ENCODE results near the gene GAL3ST3. TPM values are rescaled to one million over a fixed set of nuclear protein-coding genes. Genes with fewer than 3 reads are reported as not detected.

The GAL3ST3 gene
- total RNA-seq, 4 donors from 2014 or later: not detected

- no peaks in the 10 kb centered on the region for H3K9me3 ChIP-seq
- intact Hi-C loops (cut with DNase I; ENCODE audit: low total_unique reads) (no loop called here), in situ Hi-C loops (cut with MboI; ENCODE audit: low pct_ligation_motif_present in 1 of 4, low pct_unique_long_range_greater_than_20kb in 1 of 4, low sequenced_read_pairs in 3 of 4) (no loop called here)
- no peak for TF ChIP-seq EP300 (IDR thresholded peaks at IDR 0.05; ENCODE audit: low read depth)
- TF ChIP-seq CTCF (IDR thresholded peaks at IDR 0.05): no peak
- no peak for TF ChIP-seq POLR2A (IDR thresholded peaks at IDR 0.05)
- no peak for TF ChIP-seq POLR2AphosphoS5 (IDR thresholded peaks at IDR 0.05)
- no peak overlapping the region for H3K4me3 ChIP-seq
- H3K27ac ChIP-seq: no peak overlapping the region
- H3K36me3 ChIP-seq: no peaks in the 10 kb centered on the region
- peaks cover 0 to 7% (median 6%) of the 10 kb centered on the region in 4 donors for H3K4me1 ChIP-seq
- 81% methylated on average over 7 of the region's 7 CpGs; no CpG with 5 or more reads in 1 of the 2 donors for WGBS, 2 donors (ENCODE audit: low coverage in 1 of 2)
- no peak for DNase-seq
- peaks cover 35% of the 10 kb centered on the region for H3K27me3 ChIP-seq
Measured at GRCh38 chr11:66015454-66015881, 33.5 kb downstream of the GAL3ST3 start.

- in situ Hi-C loops (cut with MboI; ENCODE audit: low pct_ligation_motif_present in 1 of 4, low pct_unique_long_range_greater_than_20kb in 1 of 4, low sequenced_read_pairs in 3 of 4): no loop called here
- H3K27me3 ChIP-seq: peaks cover 39% of the 10 kb centered on the region
- H3K9me3 ChIP-seq: no peaks in the 10 kb centered on the region
- H3K4me1 ChIP-seq: peaks cover 0 to 7% (median 6%) of the 10 kb centered on the region in 4 donors
- no peak for TF ChIP-seq POLR2A (IDR thresholded peaks at IDR 0.05)
- TF ChIP-seq POLR2AphosphoS5 (IDR thresholded peaks at IDR 0.05): no peak
- no peak for TF ChIP-seq CTCF (IDR thresholded peaks at IDR 0.05)
- no peak for TF ChIP-seq EP300 (IDR thresholded peaks at IDR 0.05; ENCODE audit: low read depth)
- H3K36me3 ChIP-seq: no peaks in the 10 kb centered on the region
- H3K4me3 ChIP-seq: no peak overlapping the region
- no peak for DNase-seq
- no peak overlapping the region for H3K27ac ChIP-seq
- intact Hi-C loops (cut with DNase I; ENCODE audit: low total_unique reads): no loop called here
- 88% methylated on average over 4 of the region's 6 CpGs; no CpG with 5 or more reads in 1 of the 2 donors for WGBS, 2 donors (ENCODE audit: low coverage in 1 of 2)
Measured at GRCh38 chr11:66014804-66015453, 34.0 kb downstream of the GAL3ST3 start.

- DNase-seq: no peak
- no peaks in the 10 kb centered on the region for H3K9me3 ChIP-seq
- peaks cover 0 to 7% (median 6%) of the 10 kb centered on the region in 4 donors for H3K4me1 ChIP-seq
- intact Hi-C loops (cut with DNase I; ENCODE audit: low total_unique reads) (no loop called here), in situ Hi-C loops (cut with MboI; ENCODE audit: low pct_ligation_motif_present in 1 of 4, low pct_unique_long_range_greater_than_20kb in 1 of 4, low sequenced_read_pairs in 3 of 4) (no loop called here)
- no peak overlapping the region for H3K4me3 ChIP-seq
- H3K36me3 ChIP-seq: no peaks in the 10 kb centered on the region
- TF ChIP-seq POLR2AphosphoS5 (IDR thresholded peaks at IDR 0.05): no peak
- no peak for TF ChIP-seq EP300 (IDR thresholded peaks at IDR 0.05; ENCODE audit: low read depth)
- no peak for TF ChIP-seq POLR2A (IDR thresholded peaks at IDR 0.05)
- no peak for TF ChIP-seq CTCF (IDR thresholded peaks at IDR 0.05)
- peaks cover 39% of the 10 kb centered on the region for H3K27me3 ChIP-seq
- no peak overlapping the region for H3K27ac ChIP-seq
- 72% methylated on average over 6 of the region's 7 CpGs; no CpG with 5 or more reads in 1 of the 2 donors for WGBS, 2 donors (ENCODE audit: low coverage in 1 of 2)
Measured at GRCh38 chr11:66013762-66014100, 35.2 kb downstream of the GAL3ST3 start.

- Histone ChIP-seq H3K27ac (no peak overlapping the region), H3K9me3 (no peaks in the 10 kb centered on the region), H3K4me3 (no peak overlapping the region), H3K4me1 (peaks cover 0 to 7% (median 6%) of the 10 kb centered on the region in 4 donors), H3K36me3 (no peaks in the 10 kb centered on the region), H3K27me3 (peaks cover 39% of the 10 kb centered on the region)
- intact Hi-C loops (cut with DNase I; ENCODE audit: low total_unique reads) (no loop called here), in situ Hi-C loops (cut with MboI; ENCODE audit: low pct_ligation_motif_present in 1 of 4, low pct_unique_long_range_greater_than_20kb in 1 of 4, low sequenced_read_pairs in 3 of 4) (no loop called here)
- WGBS, 2 donors (ENCODE audit: low coverage in 1 of 2): 47% methylated on average over 11 of the region's 12 CpGs; no CpG with 5 or more reads in 1 of the 2 donors
- TF ChIP-seq POLR2AphosphoS5 (IDR thresholded peaks at IDR 0.05): no peak
- TF ChIP-seq POLR2A (IDR thresholded peaks at IDR 0.05): no peak
- no peak for TF ChIP-seq EP300 (IDR thresholded peaks at IDR 0.05; ENCODE audit: low read depth)
- no peak for TF ChIP-seq CTCF (IDR thresholded peaks at IDR 0.05)
- DNase-seq: no peak
Measured at GRCh38 chr11:66012946-66013761, 35.8 kb downstream of the GAL3ST3 start.
